Mesothelial cell of epicardium (in vitro differentiated cells): Measurements from ENCODE around the gene IL2RA. TPM values are rescaled to one million over a fixed set of nuclear protein-coding genes. Genes with fewer than 3 reads are reported as not detected.

ENCODE experiments used
- DNase-seq, 2 experiments: peaks; one replicate each; pipeline ENCODE4 v3.0.0; 2021; ENCODE audit warnings: low spot score in 2 of 2; ENCODE audit not compliant: unreplicated experiment in 2 of 2
- H3K27ac Mint-ChIP-seq: 2 replicates; pipeline ENCODE4 v1.8.0; 2021; ENCODE audit warnings: mixed read lengths
- H3K27me3 Mint-ChIP-seq: 2 replicates; pipeline ENCODE4 v1.8.0; 2021; ENCODE audit warnings: low read depth, mixed read lengths
- H3K36me3 Mint-ChIP-seq: 2 replicates; pipeline ENCODE4 v1.8.0; 2021; ENCODE audit warnings: mixed read lengths
- H3K4me1 Mint-ChIP-seq: 2 replicates; pipeline ENCODE4 v1.8.0; 2021; ENCODE audit warnings: mixed read lengths
- H3K4me3 Mint-ChIP-seq: 2 replicates; pipeline ENCODE4 v1.8.0; 2021; ENCODE audit warnings: mild to moderate bottlenecking, moderate library complexity, mixed read lengths
- H3K9me3 Mint-ChIP-seq: 2 replicates; pipeline ENCODE4 v1.8.0; 2021; ENCODE audit warnings: mixed read lengths
- CTCF ChIP-seq: fragments of 200-600 bp; sonication (generic); IDR thresholded peaks from one replicate; pipeline ENCODE4 v1.5.0; 2021; ENCODE audit warnings: antibody characterized with exemption; ENCODE audit not compliant: unreplicated experiment
- total RNA-seq: library from RNA; stranded (reverse); gene quantifications from 3 replicates; pipeline ENCODE4 v1.2.1, GENCODE V29; 2021

Gene IL2RA
- total RNA-seq, 1 donor from 2014 or later = not detected

- TF ChIP-seq CTCF = no peak
- H3K4me1 Mint-ChIP-seq = peaks cover 8% of the 10 kb centered on the region
- H3K36me3 Mint-ChIP-seq = no peaks in the 10 kb centered on the region
- H3K4me3 Mint-ChIP-seq = peak overlapping the region; percentile 74
- no peaks in the 10 kb centered on the region for H3K9me3 Mint-ChIP-seq
- no peak for DNase-seq
- no peak overlapping the region for H3K27ac Mint-ChIP-seq
- H3K27me3 Mint-ChIP-seq = peaks cover 71% of the 10 kb centered on the region
Measured at GRCh38 chr10:5975641-5976473, 86.3 kb downstream of the IL2RA start.

DNA sequence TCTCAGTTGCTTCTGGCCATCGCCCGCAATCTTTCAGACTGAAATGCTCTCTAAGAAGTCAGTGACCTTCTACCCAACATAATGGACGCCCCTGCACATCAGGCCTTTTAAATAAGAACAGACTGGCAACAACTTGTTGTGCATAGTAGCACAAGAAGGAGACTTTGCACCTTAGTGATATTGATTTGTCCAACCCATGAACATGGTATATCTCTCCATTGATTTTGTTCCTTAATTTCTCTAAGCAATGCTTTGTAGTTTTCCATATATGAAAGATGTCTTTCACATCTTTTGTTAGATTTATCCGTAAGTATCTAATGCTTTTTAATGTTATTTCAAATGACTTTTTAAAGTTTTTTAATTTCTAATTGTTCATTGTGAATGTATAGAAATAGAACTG lies 89.1 kb downstream of the IL2RA start:
- Mint-ChIP-seq H3K27ac (no peak overlapping the region), H3K9me3 (no peaks in the 10 kb centered on the region), H3K4me1 (peaks cover 6% of the 10 kb centered on the region), H3K4me3 (no peak overlapping the region), H3K27me3 (peaks cover 49% of the 10 kb centered on the region), H3K36me3 (no peaks in the 10 kb centered on the region)
- no peak for TF ChIP-seq CTCF
- no peak for DNase-seq

DNA sequence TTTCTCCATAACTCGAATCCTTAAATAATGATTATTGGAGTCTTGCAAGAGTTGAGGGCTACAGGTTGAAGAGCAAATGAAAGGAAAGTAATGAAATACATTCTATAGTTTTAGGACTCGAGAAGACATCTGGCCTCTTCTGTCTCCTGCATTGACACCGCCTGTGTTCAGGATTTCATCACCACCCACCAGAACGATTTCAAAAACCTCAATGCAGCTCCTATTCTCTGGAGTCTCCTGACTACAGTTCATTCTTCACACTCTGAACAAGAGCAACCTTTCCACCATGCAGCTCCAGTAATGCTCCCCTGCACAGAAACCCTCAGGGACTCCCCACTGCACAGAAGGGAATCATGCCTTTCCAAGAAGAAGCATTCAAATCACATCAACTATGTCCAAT lies 90.3 kb downstream of the IL2RA start:
- Mint-ChIP-seq H3K36me3 (no peaks in the 10 kb centered on the region), H3K27me3 (peaks cover 46% of the 10 kb centered on the region), H3K4me3 (no peak overlapping the region), H3K4me1 (peaks cover 6% of the 10 kb centered on the region), H3K27ac (no peak overlapping the region), H3K9me3 (no peaks in the 10 kb centered on the region)
- no peak for TF ChIP-seq CTCF
- peak in 1 of 2 experiments; percentile 5 for DNase-seq

DNA sequence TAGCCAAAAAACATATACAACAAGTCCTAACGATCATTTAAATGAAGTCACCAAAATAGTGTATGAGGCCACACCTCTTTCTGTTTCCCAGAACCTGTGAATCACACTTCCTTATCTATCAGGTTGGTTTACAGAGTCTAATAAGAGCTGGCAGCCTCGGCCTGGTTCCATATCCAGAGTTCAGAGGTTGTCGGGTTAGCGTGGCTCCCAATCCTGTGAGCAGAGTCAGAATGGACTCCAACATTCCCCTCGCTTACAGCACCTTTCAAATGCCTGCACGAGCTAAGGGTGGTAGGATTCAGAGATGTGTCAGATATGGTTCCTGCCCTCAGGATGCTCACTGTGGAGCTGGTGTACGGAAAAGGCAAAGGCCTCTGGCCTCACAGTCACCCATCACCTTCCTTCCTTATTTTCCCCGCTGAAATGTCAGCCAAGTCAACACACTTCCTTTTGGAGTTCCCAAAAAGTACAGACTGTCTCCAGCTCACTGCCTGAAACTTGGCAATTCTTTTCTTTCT lies 90.8 kb downstream of the IL2RA start:
- H3K27ac Mint-ChIP-seq = no peak overlapping the region
- peaks cover 41% of the 10 kb centered on the region for H3K27me3 Mint-ChIP-seq
- H3K4me1 Mint-ChIP-seq = peaks cover 1% of the 10 kb centered on the region
- H3K4me3 Mint-ChIP-seq = no peak overlapping the region
- H3K36me3 Mint-ChIP-seq = no peaks in the 10 kb centered on the region
- DNase-seq = peak in 1 of 2 experiments; percentile 6
- no peaks in the 10 kb centered on the region for H3K9me3 Mint-ChIP-seq
- TF ChIP-seq CTCF = no peak

- Mint-ChIP-seq H3K27me3 (peaks cover 32% of the 10 kb centered on the region), H3K36me3 (no peaks in the 10 kb centered on the region), H3K4me3 (no peak overlapping the region), H3K4me1 (no peaks in the 10 kb centered on the region), H3K27ac (no peak overlapping the region), H3K9me3 (no peaks in the 10 kb centered on the region)
- no peak for DNase-seq
- no peak for TF ChIP-seq CTCF
Measured at GRCh38 chr10:5970527-5970926, 91.6 kb downstream of the IL2RA start.
